ENCODE data around the gene GOSR2. TPM values are rescaled to one million over a fixed set of nuclear protein-coding genes. Genes with fewer than 3 reads are reported as not detected.

The GOSR2 gene
- total and polyA plus RNA-seq, 2 of the 13 experiments (the other 11 are each of a cell fraction or from before 2014, with no cell fraction given) = 61.5 to 63.9 TPM

DNA sequence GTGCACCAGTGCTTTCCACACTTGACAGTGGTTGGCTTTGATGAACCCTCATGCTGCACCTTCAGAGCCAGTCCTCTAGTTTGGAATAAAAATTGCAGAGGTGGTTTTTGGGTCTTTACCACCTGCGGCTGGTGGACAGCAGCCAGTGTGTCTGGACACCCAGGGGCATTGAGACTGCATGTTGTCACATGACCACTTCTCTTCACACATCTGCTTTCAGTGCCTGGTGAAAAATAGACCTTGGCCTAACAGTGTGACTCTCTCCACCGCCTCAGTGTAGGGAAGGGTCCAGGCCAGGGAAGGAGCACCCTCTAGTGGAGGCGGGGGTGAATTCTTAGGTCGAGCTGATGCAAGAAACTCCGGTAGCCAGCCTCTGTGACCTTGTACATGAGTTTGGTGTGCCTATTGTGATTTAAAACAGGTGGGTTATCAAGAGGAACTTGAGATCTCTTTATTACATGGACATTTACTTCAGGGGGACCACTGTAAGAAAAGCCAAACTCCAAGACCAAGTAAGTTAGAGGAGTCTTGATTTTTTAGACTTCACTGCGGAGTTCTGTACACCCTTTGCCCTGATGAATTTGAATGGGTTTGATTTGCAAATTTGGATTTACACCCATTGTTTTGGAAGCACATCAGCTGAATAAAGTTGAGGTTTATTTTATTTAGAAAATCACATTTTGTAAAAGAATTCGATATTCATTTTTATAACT, 17.9 kb downstream of the GOSR2 start (continued):
- TF ChIP-seq ZNF160 (CRISPR knock-in tag; IDR thresholded peaks at IDR 0.05) (no peak), ZNF382 (CRISPR knock-in tag; IDR thresholded peaks at IDR 0.05; ENCODE audit: borderline replicate concordance) (no peak), MBNL3 (CRISPR knock-in tag; conservative IDR thresholded peaks at IDR 0.05) (no peak), MYC (CRISPR knock-in tag; IDR thresholded peaks at IDR 0.05; ENCODE audit: borderline replicate concordance) (peak; percentile 46; the same call in 1 of the 2 replicates), SCMH1 (CRISPR knock-in tag; IDR thresholded peaks at IDR 0.05; ENCODE audit: borderline replicate concordance) (no peak), ATAD3A (CRISPR knock-in tag; IDR thresholded peaks at IDR 0.05) (no peak), TBL1XR1 (IDR thresholded peaks at IDR 0.05; ENCODE audit: borderline replicate concordance, low read length, partially characterized antibody) (no peak), ONECUT2 (CRISPR knock-in tag; IDR thresholded peaks at IDR 0.05) (no peak; the same call in 1 of the 2 replicates), NCOA5 (CRISPR knock-in tag; IDR thresholded peaks at IDR 0.05) (no peak), PHF8 (CRISPR knock-in tag; IDR thresholded peaks at IDR 0.05) (no peak), ZFX (CRISPR knock-in tag; IDR thresholded peaks at IDR 0.05; ENCODE audit: low read depth) (peak; percentile 85), FOSL1 (CRISPR knock-in tag; IDR thresholded peaks at IDR 0.05; ENCODE audit: borderline replicate concordance) (no peak), TBX3 (IDR thresholded peaks at IDR 0.05; ENCODE audit: borderline replicate concordance) (no peak), ERF (CRISPR knock-in tag; IDR thresholded peaks at IDR 0.05) (peak; percentile 93), THAP11 (CRISPR knock-in tag; IDR thresholded peaks at IDR 0.05) (peak; percentile 56), ZIK1 (CRISPR knock-in tag; IDR thresholded peaks at IDR 0.05; ENCODE audit: borderline replicate concordance, low read depth) (peak; percentile 47; the same call in 1 of the 2 replicates), SNAI1 (CRISPR knock-in tag; IDR thresholded peaks at IDR 0.05; ENCODE audit: borderline replicate concordance) (no peak)
- TF ChIP-seq, protein P1, sequence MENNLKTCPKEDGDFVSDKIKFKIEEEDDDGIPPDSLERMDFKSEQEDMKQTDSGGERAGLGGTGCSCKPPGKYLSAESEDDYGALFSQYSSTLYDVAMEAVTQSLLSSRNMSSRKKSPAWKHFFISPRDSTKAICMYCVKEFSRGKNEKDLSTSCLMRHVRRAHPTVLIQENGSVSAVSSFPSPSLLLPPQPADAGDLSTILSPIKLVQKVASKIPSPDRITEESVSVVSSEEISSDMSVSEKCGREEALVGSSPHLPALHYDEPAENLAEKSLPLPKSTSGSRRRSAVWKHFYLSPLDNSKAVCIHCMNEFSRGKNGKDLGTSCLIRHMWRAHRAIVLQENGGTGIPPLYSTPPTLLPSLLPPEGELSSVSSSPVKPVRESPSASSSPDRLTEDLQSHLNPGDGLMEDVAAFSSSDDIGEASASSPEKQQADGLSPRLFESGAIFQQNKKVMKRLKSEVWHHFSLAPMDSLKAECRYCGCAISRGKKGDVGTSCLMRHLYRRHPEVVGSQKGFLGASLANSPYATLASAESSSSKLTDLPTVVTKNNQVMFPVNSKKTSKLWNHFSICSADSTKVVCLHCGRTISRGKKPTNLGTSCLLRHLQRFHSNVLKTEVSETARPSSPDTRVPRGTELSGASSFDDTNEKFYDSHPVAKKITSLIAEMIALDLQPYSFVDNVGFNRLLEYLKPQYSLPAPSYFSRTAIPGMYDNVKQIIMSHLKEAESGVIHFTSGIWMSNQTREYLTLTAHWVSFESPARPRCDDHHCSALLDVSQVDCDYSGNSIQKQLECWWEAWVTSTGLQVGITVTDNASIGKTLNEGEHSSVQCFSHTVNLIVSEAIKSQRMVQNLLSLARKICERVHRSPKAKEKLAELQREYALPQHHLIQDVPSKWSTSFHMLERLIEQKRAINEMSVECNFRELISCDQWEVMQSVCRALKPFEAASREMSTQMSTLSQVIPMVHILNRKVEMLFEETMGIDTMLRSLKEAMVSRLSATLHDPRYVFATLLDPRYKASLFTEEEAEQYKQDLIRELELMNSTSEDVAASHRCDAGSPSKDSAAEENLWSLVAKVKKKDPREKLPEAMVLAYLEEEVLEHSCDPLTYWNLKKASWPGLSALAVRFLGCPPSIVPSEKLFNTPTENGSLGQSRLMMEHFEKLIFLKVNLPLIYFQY (CRISPR knock-in tag; IDR thresholded peaks at IDR 0.05; ENCODE audit: borderline replicate concordance) = peak; percentile 40; the same call in 1 of the 2 replicates
- TF ChIP-seq, protein P2, sequence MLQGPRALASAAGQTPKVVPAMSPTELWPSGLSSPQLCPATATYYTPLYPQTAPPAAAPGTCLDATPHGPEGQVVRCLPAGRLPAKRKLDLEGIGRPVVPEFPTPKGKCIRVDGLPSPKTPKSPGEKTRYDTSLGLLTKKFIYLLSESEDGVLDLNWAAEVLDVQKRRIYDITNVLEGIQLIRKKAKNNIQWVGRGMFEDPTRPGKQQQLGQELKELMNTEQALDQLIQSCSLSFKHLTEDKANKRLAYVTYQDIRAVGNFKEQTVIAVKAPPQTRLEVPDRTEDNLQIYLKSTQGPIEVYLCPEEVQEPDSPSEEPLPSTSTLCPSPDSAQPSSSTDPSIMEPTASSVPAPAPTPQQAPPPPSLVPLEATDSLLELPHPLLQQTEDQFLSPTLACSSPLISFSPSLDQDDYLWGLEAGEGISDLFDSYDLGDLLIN (CRISPR knock-in tag; IDR thresholded peaks at IDR 0.05; ENCODE audit: borderline replicate concordance) = no peak
- TF ChIP-seq, protein P3, sequence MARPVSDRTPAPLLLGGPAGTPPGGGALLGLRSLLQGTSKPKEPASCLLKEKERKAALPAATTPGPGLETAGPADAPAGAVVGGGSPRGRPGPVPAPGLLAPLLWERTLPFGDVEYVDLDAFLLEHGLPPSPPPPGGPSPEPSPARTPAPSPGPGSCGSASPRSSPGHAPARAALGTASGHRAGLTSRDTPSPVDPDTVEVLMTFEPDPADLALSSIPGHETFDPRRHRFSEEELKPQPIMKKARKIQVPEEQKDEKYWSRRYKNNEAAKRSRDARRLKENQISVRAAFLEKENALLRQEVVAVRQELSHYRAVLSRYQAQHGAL (CRISPR knock-in tag; IDR thresholded peaks at IDR 0.05; ENCODE audit: not compliant biosample characterization) = no peak
- TF ChIP-seq, protein P4, sequence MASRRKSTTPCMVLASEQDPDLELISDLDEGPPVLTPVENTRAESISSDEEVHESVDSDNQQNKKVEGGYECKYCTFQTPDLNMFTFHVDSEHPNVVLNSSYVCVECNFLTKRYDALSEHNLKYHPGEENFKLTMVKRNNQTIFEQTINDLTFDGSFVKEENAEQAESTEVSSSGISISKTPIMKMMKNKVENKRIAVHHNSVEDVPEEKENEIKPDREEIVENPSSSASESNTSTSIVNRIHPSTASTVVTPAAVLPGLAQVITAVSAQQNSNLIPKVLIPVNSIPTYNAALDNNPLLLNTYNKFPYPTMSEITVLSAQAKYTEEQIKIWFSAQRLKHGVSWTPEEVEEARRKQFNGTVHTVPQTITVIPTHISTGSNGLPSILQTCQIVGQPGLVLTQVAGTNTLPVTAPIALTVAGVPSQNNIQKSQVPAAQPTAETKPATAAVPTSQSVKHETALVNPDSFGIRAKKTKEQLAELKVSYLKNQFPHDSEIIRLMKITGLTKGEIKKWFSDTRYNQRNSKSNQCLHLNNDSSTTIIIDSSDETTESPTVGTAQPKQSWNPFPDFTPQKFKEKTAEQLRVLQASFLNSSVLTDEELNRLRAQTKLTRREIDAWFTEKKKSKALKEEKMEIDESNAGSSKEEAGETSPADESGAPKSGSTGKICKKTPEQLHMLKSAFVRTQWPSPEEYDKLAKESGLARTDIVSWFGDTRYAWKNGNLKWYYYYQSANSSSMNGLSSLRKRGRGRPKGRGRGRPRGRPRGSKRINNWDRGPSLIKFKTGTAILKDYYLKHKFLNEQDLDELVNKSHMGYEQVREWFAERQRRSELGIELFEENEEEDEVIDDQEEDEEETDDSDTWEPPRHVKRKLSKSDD (CRISPR knock-in tag; IDR thresholded peaks at IDR 0.05; ENCODE audit: low read depth) = no peak

All from HepG2 (cell line).